Measurements from ENCODE around the gene HLA-DMA. TPM values are rescaled to one million over a fixed set of nuclear protein-coding genes. Genes with fewer than 3 reads are reported as not detected.
A peak's percentile ranks its signal among the peaks of the same experiment; 100 is the strongest.

The HLA-DMA gene
- total and polyA plus RNA-seq, 9 of the 15 experiments (the other 6 are each of a cell fraction or from before 2014, with no cell fraction given): 0.13 to 0.83 (median 0.51) TPM

- TF ChIP-seq RBM17 (IDR thresholded peaks at IDR 0.05; ENCODE audit: borderline replicate concordance, low read depth, low read length): no peak
- TF ChIP-seq ZNF217 (CRISPR knock-in tag; IDR thresholded peaks at IDR 0.05): no peak
- no peak for TF ChIP-seq ESRRB (CRISPR knock-in tag; IDR thresholded peaks at IDR 0.05; ENCODE audit: borderline replicate concordance)
- TF ChIP-seq L3MBTL2 (IDR thresholded peaks at IDR 0.05): peak; percentile 78
- TF ChIP-seq, protein P1, sequence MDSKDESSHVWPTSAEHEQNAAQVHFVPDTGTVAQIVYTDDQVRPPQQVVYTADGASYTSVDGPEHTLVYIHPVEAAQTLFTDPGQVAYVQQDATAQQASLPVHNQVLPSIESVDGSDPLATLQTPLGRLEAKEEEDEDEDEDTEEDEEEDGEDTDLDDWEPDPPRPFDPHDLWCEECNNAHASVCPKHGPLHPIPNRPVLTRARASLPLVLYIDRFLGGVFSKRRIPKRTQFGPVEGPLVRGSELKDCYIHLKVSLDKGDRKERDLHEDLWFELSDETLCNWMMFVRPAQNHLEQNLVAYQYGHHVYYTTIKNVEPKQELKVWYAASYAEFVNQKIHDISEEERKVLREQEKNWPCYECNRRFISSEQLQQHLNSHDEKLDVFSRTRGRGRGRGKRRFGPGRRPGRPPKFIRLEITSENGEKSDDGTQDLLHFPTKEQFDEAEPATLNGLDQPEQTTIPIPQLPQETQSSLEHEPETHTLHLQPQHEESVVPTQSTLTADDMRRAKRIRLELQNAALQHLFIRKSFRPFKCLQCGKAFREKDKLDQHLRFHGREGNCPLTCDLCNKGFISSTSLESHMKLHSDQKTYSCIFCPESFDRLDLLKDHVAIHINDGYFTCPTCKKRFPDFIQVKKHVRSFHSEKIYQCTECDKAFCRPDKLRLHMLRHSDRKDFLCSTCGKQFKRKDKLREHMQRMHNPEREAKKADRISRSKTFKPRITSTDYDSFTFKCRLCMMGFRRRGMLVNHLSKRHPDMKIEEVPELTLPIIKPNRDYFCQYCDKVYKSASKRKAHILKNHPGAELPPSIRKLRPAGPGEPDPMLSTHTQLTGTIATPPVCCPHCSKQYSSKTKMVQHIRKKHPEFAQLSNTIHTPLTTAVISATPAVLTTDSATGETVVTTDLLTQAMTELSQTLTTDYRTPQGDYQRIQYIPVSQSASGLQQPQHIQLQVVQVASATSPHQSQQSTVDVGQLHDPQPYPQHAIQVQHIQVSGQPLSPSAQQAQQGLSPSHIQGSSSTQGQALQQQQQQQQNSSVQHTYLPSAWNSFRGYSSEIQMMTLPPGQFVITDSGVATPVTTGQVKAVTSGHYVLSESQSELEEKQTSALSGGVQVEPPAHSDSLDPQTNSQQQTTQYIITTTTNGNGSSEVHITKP (IDR thresholded peaks at IDR 0.05; ENCODE audit: partially characterized antibody): peak; percentile 28
- no peak for TF ChIP-seq ZKSCAN8 (CRISPR knock-in tag; IDR thresholded peaks at IDR 0.05)
- TF ChIP-seq SMAD4 (CRISPR knock-in tag; conservative IDR thresholded peaks at IDR 0.05): peak; percentile 82
- no peak for TF ChIP-seq BMI1 (IDR thresholded peaks at IDR 0.05; ENCODE audit: low read length)
- TF ChIP-seq LCOR (CRISPR knock-in tag; IDR thresholded peaks at IDR 0.05): peak; percentile 83
- peak; percentile 55 for TF ChIP-seq POLR2B (IDR thresholded peaks at IDR 0.05; ENCODE audit: low read depth, partially characterized antibody)
- TF ChIP-seq MBD2 (IDR thresholded peaks at IDR 0.05; ENCODE audit: borderline replicate concordance, low read depth): no peak; the same call in 1 of the 2 replicates
- TF ChIP-seq E2F8 (IDR thresholded peaks at IDR 0.05; ENCODE audit: low read depth, partially characterized antibody): peak; percentile 16
- no peak for TF ChIP-seq ZNF398 (CRISPR knock-in tag; IDR thresholded peaks at IDR 0.05)
- no peak for TF ChIP-seq BDP1 (IDR thresholded peaks at IDR 0.05; ENCODE audit: insufficient read depth, insufficient read length)
- no peak for TF ChIP-seq SNIP1 (IDR thresholded peaks at IDR 0.05; ENCODE audit: low read depth)
- no peak for TF ChIP-seq KLF13 (tag; IDR thresholded peaks at IDR 0.05; ENCODE audit: borderline replicate concordance, low read depth)
- TF ChIP-seq POLR2AphosphoS5 (IDR thresholded peaks at IDR 0.05; ENCODE audit: control insufficient read depth, insufficient read depth, low read depth, low read length): peak; percentile 79
- TF ChIP-seq, protein P2, sequence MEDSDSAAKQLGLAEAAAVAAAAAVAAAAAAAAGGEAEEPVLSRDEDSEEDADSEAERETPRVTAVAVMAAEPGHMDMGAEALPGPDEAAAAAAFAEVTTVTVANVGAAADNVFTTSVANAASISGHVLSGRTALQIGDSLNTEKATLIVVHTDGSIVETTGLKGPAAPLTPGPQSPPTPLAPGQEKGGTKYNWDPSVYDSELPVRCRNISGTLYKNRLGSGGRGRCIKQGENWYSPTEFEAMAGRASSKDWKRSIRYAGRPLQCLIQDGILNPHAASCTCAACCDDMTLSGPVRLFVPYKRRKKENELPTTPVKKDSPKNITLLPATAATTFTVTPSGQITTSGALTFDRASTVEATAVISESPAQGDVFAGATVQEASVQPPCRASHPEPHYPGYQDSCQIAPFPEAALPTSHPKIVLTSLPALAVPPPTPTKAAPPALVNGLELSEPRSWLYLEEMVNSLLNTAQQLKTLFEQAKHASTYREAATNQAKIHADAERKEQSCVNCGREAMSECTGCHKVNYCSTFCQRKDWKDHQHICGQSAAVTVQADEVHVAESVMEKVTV (CRISPR knock-in tag; IDR thresholded peaks at IDR 0.05): peak; percentile 32; the same call in 1 of the 2 replicates
These were observed 17.0 kb upstream of the HLA-DMA start (continued) for GRCh38 chr6:32969685-32970412.

All from K562 (cell line).